ENCODE measurements around the gene CRYBA2. TPM values are rescaled to one million over a fixed set of nuclear protein-coding genes. Genes with fewer than 3 reads are reported as not detected.

The CRYBA2 gene, protein sequence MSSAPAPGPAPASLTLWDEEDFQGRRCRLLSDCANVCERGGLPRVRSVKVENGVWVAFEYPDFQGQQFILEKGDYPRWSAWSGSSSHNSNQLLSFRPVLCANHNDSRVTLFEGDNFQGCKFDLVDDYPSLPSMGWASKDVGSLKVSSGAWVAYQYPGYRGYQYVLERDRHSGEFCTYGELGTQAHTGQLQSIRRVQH
- total RNA-seq (2014; rRNA removed; shearing (Covaris generic)): not detected in 2 replicates

- Histone ChIP-seq H3K4me1 (replicated peaks) (peaks cover 19% of the 10 kb centered on the region), H3K27me3 (replicated peaks) (peaks cover 81% of the 10 kb centered on the region), H3K4me3 (peak within 1 kb of the TSS; percentile 9), H3K36me3 (no peaks in the 10 kb centered on the region), H3K27ac (no peak within 1 kb of the TSS), H3K9me3 (replicated peaks) (no peaks in the 10 kb centered on the region; the same call in 1 of the 2 replicates)
- peak in 1 of 2 experiments; percentile 26 for DNase-seq (ENCODE audit: low read depth in 1 of 2, low spot score in 2 of 2)
Measured at GRCh38 chr2:218993345-218994315, at the start of gene CRYBA2. TSS of gene CRYBA2 (minus strand) at chr2:218993422. CDS start at chr2:218993176, 246 bp downstream.

GRCh38 chr2:219042750-219043149 is 49.5 kb upstream of the CRYBA2 start:
- DNase-seq (ENCODE audit: low read depth in 1 of 2, low spot score in 2 of 2): no peak
- no peak overlapping the region for H3K27ac ChIP-seq
- H3K27me3 ChIP-seq (replicated peaks): peaks cover 53% of the 10 kb centered on the region
- no peaks in the 10 kb centered on the region for H3K4me1 ChIP-seq (replicated peaks)
- no peaks in the 10 kb centered on the region for H3K9me3 ChIP-seq (replicated peaks)
- no peaks in the 10 kb centered on the region for H3K36me3 ChIP-seq
- H3K4me3 ChIP-seq: no peak overlapping the region

DNA sequence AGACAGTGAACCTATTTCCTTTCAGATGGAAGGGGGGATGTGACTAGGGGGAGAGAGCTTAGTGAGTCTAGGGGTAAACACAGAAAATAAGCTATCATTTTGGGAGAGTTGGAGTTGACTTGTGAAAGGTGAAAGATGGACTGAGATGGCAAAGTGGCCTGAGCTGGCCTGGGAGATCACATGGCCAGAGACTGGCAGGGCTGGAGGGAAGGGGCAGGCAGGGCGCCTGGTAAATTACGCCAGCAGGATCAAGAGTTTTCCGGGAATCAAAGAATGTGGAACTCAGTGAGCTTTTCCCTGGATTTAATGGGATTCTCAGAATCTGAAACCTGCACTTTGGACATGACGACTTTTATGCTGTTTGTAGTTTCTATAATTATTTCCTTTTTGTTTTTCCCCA is 48.9 kb upstream of the CRYBA2 start:
- H3K27me3 ChIP-seq (replicated peaks): peaks cover 53% of the 10 kb centered on the region

GRCh38 chr2:219041252-219041651 is 48.0 kb upstream of the CRYBA2 start, which contains the start of gene CFAP65:
TSS of gene CFAP65 (minus strand) at chr2:219041516. CDS start at chr2:219039048, 2,468 bp downstream.
- no peaks in the 10 kb centered on the region for H3K36me3 ChIP-seq
- DNase-seq (ENCODE audit: low read depth in 1 of 2, low spot score in 2 of 2): no peak
- no peaks in the 10 kb centered on the region for H3K9me3 ChIP-seq (replicated peaks)
- no peak within 1 kb of the TSS for H3K27ac ChIP-seq
- no peak within 1 kb of the TSS for H3K4me3 ChIP-seq
- H3K27me3 ChIP-seq (replicated peaks): peaks cover 48% of the 10 kb centered on the region
- no peaks in the 10 kb centered on the region for H3K4me1 ChIP-seq (replicated peaks)

More for the DNA sequence above, 48.9 kb upstream of the CRYBA2 start:
- Histone ChIP-seq H3K4me3 (no peak overlapping the region), H3K4me1 (replicated peaks) (no peaks in the 10 kb centered on the region), H3K9me3 (replicated peaks) (no peaks in the 10 kb centered on the region), H3K27ac (no peak overlapping the region), H3K36me3 (no peaks in the 10 kb centered on the region)
- no peak for DNase-seq (ENCODE audit: low read depth in 1 of 2, low spot score in 2 of 2)

DNA sequence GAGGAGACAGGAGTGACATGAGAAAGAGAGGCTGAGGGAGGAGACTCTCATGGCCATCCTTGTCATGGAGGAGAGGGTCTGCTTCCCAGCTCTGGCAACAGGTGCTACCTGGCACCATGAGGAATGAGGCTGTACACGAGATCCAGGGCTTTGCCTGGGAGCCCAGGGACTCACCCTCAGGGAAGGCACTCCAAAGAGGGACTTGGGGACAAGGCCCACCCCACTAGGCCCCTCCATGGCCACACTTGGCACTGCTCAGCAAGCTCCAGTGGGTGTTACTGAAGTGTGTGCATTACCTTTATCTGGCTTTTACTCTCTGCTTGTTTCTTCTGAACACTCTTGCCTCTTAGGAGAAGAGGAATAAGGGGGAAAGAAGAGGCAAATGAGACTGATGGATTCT is 45.4 kb upstream of the CRYBA2 start:
- Histone ChIP-seq H3K36me3 (no peaks in the 10 kb centered on the region), H3K4me1 (replicated peaks) (no peaks in the 10 kb centered on the region), H3K4me3 (no peak overlapping the region), H3K27me3 (replicated peaks) (peaks cover 61% of the 10 kb centered on the region), H3K9me3 (replicated peaks) (no peaks in the 10 kb centered on the region), H3K27ac (no peak overlapping the region)
- no peak for DNase-seq (ENCODE audit: low read depth in 1 of 2, low spot score in 2 of 2)

DNA sequence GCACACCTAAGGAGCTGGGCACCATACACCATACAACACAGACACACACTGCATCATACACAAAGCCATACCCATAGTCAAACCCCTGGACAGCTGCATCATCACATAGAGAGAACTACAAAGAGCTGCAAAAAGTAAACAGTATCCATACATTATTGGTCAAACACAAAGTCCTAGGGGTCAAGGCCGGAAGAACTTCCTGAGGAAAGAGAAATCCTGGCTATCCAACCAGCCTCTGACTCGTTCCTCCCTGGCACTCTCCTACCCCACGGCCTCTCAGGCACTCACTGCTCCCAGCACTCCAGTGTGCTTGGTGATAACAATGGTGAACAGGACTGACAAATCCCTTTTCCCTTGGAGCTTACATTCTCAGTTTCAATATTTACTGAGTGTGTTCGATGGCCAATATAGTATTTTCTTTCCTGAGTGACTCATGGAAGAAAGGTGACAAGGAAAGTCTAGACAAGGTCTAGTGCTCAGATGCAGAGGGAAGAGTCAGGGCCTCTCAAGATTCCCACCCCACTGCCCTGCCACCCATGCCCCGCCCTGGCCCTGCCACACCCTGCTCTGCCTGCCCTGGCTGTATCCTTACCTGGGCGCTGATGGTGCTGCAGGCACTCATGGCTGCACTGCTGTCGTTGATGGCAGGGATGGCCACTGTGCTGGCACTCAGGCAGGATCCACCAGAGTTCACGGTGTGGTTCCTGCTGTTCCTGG is 44.7 kb upstream of the CRYBA2 start:
- Histone ChIP-seq H3K36me3 (no peaks in the 10 kb centered on the region), H3K27me3 (replicated peaks) (peaks cover 62% of the 10 kb centered on the region), H3K4me1 (replicated peaks) (no peaks in the 10 kb centered on the region), H3K9me3 (replicated peaks) (no peaks in the 10 kb centered on the region), H3K4me3 (no peak overlapping the region), H3K27ac (no peak overlapping the region)
- DNase-seq (ENCODE audit: low read depth in 1 of 2, low spot score in 2 of 2): no peak

DNA sequence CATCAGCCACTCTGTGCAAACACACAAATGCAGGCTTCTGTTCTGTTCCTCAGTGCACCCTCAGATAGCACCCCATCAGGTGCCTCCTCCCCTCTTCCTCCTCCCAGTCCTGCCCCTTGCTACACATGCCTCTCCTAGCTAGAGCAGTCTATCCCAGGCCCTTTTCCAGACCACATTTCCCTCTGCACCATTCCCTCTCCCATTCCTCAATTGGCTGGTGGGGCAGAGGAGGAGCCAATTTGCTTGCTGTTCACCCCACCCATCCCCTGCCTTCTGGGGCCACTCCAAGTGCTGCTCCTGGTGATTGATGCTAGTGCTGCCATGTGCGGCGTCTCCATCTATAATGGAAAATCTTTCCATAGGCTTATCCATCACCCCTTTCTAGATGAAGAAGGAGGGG is 42.7 kb upstream of the CRYBA2 start:
- Histone ChIP-seq H3K27me3 (replicated peaks) (peaks cover 53% of the 10 kb centered on the region), H3K4me3 (no peak overlapping the region), H3K4me1 (replicated peaks) (no peaks in the 10 kb centered on the region), H3K9me3 (replicated peaks) (no peaks in the 10 kb centered on the region), H3K36me3 (no peaks in the 10 kb centered on the region), H3K27ac (no peak overlapping the region)
- no peak for DNase-seq (ENCODE audit: low read depth in 1 of 2, low spot score in 2 of 2)

GRCh38 chr2:219034823-219035222 is 41.6 kb upstream of the CRYBA2 start:
- Histone ChIP-seq H3K9me3 (replicated peaks) (no peaks in the 10 kb centered on the region), H3K27ac (no peak overlapping the region), H3K4me3 (no peak overlapping the region), H3K27me3 (replicated peaks) (peaks cover 46% of the 10 kb centered on the region), H3K4me1 (replicated peaks) (no peaks in the 10 kb centered on the region), H3K36me3 (no peaks in the 10 kb centered on the region)
- DNase-seq (ENCODE audit: low read depth in 1 of 2, low spot score in 2 of 2): no peak

- Histone ChIP-seq H3K27ac (no peak overlapping the region), H3K36me3 (no peaks in the 10 kb centered on the region)
Measured at GRCh38 chr2:219032051-219032745, 39.0 kb upstream of the CRYBA2 start.

DNA sequence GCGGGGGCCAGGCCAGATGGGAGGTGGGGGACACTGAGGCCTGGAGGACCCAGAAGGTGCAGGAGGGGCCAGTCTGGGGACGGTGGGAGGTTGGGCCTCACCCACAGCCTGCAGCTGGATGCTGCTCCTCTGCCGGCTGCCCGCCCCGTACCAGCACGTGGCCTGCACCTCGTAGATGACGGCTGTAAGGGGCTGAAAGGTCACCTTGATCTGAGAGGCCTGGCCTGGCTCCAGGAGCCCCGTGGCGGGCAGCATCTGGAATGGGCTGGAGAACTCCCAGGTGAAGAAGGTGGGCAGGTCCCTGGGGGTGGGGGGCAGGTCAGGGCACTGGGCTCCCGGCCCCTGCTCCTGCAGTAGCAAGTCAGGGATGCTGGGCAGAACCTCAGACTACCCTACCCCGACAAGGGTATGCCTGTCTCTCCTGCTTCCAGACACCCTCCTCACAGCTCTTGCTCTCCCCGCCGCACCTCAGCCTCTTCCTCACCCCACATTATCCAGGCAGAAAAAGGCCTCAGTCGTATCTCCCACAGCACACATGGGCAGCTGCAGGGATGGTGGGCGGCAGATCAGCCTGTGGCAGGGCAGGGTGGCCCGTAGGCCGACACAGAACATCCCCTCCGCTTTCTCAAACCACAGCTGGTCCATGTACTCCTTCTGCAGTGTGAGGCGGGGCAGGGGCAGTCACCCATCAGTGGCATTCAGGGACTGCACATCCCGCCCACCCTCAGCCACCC is 38.0 kb upstream of the CRYBA2 start:
- H3K27me3 ChIP-seq (replicated peaks): peaks cover 41% of the 10 kb centered on the region
- H3K36me3 ChIP-seq: no peaks in the 10 kb centered on the region
- H3K27ac ChIP-seq: no peak overlapping the region
- no peaks in the 10 kb centered on the region for H3K4me1 ChIP-seq (replicated peaks)
- no peak overlapping the region for H3K4me3 ChIP-seq
- DNase-seq (ENCODE audit: low read depth in 1 of 2, low spot score in 2 of 2): no peak
- H3K9me3 ChIP-seq (replicated peaks): no peaks in the 10 kb centered on the region

More at GRCh38 chr2:219032051-219032745, 39.0 kb upstream of the CRYBA2 start:
- no peak overlapping the region for H3K4me3 ChIP-seq
- no peaks in the 10 kb centered on the region for H3K4me1 ChIP-seq (replicated peaks)
- peaks cover 36% of the 10 kb centered on the region for H3K27me3 ChIP-seq (replicated peaks)
- no peak for DNase-seq (ENCODE audit: low read depth in 1 of 2, low spot score in 2 of 2)
- no peaks in the 10 kb centered on the region for H3K9me3 ChIP-seq (replicated peaks)

DNA sequence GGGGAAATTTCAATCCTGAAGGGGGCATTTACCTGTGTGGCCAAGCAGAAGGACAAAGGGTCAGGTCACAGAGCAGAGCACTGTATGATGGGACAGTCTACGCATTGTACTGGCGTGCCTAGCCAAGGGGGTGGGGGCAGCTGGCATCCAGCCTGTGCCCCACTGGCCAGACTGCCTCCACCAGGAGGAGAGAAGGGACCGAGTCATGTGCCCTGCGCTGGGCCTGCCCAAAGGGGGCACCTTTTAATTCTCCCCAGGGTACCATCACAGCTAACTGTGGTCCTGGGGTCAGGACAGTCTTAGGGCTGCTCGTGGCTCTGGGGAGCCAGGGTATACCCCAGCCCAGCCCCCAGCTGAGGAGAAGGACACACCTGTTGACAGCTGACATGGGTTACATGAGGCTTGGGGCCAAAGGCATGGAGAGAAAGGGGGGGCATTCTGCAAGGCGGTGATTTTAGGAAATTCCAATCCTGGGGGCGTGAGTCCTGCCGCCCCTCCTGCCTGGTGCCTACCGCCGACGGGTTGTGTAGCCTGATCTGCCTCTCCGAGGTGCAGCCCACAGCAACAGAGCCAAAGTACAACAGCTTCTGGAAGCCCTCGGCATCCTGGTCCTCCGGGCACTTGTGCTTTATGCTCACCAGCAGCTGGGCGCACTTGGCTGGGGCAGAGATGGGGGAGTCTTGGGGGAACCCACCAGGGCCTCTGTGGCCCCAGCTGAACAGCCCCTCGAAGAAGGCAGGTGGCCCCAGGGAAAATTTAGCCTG is 37.1 kb upstream of the CRYBA2 start:
- H3K4me1 ChIP-seq (replicated peaks): no peaks in the 10 kb centered on the region
- DNase-seq (ENCODE audit: low read depth in 1 of 2, low spot score in 2 of 2): no peak
- H3K27ac ChIP-seq: no peak overlapping the region
- no peak overlapping the region for H3K4me3 ChIP-seq
- H3K36me3 ChIP-seq: no peaks in the 10 kb centered on the region
- no peaks in the 10 kb centered on the region for H3K9me3 ChIP-seq (replicated peaks)
- peaks cover 46% of the 10 kb centered on the region for H3K27me3 ChIP-seq (replicated peaks)

- Histone ChIP-seq H3K9me3 (replicated peaks) (no peaks in the 10 kb centered on the region), H3K27ac (no peak overlapping the region), H3K4me1 (replicated peaks) (no peaks in the 10 kb centered on the region), H3K36me3 (no peaks in the 10 kb centered on the region), H3K27me3 (replicated peaks) (peaks cover 47% of the 10 kb centered on the region), H3K4me3 (no peak overlapping the region)
- peak; percentile 54 to 72 for DNase-seq (ENCODE audit: low read depth in 1 of 2, low spot score in 2 of 2)
Measured at GRCh38 chr2:219029829-219030165, 36.6 kb upstream of the CRYBA2 start.
